IPS-NIHi11 (cell line): ENCODE measurements around the gene FOXN4.

ENCODE experiments used
- DNase-seq: peaks from one replicate; pipeline ENCODE4 v3.0.0; 2012; ENCODE audit warnings: mixed read lengths, low spot score

The FOXN4 gene

GRCh38 chr12:109304485-109304884 lies 4.6 kb downstream of the FOXN4 start:
- no peak for DNase-seq

DNA sequence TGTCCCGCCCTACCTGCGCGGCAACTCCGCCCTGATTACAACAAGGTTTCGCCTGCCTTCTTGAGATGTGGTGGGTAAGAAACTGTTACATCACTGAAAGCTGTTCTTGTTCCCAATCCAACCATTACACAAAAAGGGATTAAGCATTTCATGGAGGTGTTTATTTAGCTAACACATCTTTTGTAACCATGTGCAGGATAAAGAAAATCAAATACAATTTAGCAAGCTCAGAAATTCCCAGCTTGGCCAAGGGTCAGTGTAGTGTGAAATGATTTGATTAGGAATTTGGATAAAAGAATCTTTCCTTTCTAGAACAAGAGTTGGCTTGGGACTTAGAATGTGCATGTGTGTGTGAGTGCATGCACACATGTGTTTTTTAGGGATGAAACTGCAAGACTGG lies 6.3 kb downstream of the FOXN4 start:
- no peak for DNase-seq

DNA sequence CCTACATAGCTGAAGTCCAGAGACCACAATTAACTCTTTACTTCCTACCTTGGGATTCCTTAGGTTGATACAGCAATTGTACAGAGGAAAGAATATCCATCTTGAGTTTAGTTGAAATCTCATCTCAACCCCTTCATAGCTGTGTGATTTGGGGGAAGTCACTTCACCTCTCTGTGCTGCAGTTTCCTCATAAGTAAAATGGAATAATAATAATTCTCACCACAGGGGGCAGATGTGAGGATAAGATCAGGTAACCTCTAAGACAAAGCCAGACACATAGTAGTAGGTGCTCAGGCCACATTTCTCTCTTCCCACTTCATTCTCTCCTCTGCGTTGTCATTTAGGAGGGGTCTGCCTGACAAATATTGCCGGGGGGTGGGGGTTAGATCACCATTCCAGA lies 6.7 kb downstream of the FOXN4 start:
- no peak for DNase-seq

GRCh38 chr12:109301643-109302168 lies 7.4 kb downstream of the FOXN4 start:
- DNase-seq, result no peak

GRCh38 chr12:109299849-109300248 lies 9.2 kb downstream of the FOXN4 start:
- no peak for DNase-seq

- no peak for DNase-seq
Measured at GRCh38 chr12:109296431-109296830, 12.7 kb downstream of the FOXN4 start.

- no peak for DNase-seq
Measured at GRCh38 chr12:109295764-109296425, 13.2 kb downstream of the FOXN4 start.

- no peak for DNase-seq
Measured at GRCh38 chr12:109294286-109294796, 14.7 kb downstream of the FOXN4 start.

- DNase-seq, result no peak
Measured at GRCh38 chr12:109293106-109293505, 16.0 kb downstream of the FOXN4 start.

GRCh38 chr12:109292342-109292711 lies 16.8 kb downstream of the FOXN4 start:
- DNase-seq, result no peak

DNA sequence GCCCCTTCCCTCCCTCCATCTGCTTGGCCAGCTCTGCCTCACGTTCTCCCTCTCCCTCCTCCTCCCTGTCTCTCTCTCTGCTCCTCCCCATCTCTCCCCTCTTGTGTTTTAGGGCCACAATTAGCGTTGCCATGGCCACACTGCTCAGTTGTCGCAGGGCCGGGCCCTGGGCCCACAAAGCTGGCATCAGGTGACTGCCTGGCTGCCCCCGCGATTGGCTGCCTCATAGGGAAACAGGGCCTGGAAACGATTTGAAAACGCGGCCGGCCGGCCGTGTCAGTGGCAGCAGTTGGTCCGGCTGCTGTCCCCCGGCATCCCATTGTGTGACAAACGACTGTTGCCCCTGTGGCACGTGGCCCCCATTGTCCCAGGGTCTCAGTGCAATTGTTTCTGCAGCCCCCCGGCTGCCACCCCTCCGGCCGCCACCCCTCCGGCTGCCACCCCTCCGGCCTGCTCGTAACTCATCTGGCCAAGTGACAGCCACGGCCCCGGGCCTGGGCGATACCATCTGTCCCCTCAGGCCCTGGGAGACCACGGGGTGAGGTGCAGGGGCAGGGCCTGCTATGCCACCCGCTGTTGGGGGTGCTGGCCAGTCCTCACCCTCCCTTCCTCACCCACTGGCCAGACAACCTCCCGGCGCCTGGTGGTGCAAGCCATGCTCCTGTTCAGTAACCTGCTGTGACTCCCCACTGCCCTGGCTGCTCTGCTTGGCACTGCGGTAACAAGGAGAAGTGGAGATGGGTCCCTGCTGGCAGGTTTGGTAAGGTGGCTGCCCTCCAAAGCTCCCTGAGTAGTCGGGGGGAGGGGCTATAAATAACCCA lies 17.4 kb downstream of the FOXN4 start:
- DNase-seq, result peak; percentile 91

DNA sequence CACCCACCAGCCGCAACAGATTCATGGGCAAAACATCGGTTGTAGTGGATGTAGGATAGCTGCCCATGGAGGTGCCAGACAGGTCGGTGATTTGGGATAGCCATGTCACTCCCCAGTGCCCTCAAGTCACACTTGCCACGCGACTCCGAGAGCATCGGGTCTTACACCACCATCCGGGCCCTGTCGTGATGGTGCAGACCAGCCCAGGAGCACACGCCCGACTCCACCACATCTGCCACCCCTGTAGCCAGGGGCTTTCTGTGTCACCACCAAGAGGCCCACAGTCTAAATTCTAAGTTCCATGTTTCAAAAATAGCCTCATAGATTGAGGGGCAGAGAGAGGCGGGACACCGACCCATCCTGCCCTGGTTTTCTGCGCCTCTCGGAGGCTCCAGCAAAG lies 18.0 kb downstream of the FOXN4 start:
- DNase-seq, result no peak

DNA sequence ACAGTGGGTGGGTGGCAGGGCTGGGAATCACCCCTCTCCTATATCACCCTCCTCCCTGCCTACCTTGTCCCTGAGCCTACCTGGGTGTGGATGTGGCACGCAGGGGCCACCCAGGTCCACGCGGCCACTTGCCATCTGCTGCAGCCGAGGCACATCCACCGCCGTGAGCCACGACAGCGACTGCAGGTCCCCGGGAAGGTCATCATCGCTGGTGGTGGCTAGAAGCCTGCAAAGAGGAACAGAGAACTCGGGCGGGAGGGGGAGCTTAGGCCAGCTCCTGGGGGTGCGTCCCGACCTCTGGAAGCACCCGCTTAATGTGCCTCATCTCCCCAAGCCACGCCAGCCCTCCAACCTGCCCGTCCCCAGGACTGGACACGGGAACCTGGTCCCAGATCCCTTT lies 19.0 kb downstream of the FOXN4 start:
- DNase-seq, result no peak

GRCh38 chr12:109289551-109289950 lies 19.5 kb downstream of the FOXN4 start:
- no peak for DNase-seq

DNA sequence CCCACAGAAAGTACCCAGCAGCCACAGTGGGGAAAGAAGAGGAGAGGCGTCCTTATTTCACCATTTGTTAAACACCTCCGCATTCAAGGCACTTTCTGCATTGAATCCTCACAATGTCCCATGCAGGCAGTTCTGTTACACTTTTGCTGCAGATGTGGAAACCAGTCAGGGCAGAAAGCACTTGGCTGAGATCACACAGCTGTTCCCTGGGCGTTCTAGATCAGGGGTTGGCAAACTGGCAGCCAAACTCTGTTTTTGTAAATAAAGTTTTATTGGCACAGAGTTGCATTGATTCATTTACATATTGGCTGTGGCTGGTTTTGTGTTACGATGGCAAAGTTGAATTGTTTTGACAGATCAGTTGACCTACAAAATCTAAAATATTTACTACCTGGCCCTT lies 20.1 kb downstream of the FOXN4 start:
- DNase-seq, result no peak

DNA sequence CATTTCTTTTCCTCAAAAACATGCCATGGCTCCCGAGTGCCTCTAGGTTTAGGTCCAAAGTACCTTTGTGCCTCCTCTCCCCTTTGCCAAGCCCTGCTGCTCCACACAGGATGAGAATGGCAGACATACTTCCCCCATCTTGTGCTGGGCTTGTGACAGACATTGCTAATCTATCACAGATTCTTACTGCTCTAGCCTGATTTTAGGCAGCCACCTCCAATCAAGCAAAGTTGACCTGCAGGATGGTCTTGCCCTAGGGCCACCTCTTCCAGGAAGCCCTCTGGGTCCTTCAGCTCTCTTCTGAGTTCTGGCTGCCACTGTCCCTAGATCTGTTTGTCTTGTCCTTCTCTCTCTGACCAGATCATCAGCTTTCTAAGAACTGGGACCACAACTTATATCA lies 20.5 kb downstream of the FOXN4 start:
- peak; percentile 60 for DNase-seq

- DNase-seq, result no peak
Measured at GRCh38 chr12:109287811-109288469, 21.1 kb downstream of the FOXN4 start.

- no peak for DNase-seq
Measured at GRCh38 chr12:109287181-109287580, 21.9 kb downstream of the FOXN4 start.

GRCh38 chr12:109286652-109287051 lies 22.4 kb downstream of the FOXN4 start:
- no peak for DNase-seq

GRCh38 chr12:109286252-109286651 lies 22.8 kb downstream of the FOXN4 start:
- no peak for DNase-seq

GRCh38 chr12:109284392-109284791 lies 24.7 kb downstream of the FOXN4 start:
- no peak for DNase-seq

DNA sequence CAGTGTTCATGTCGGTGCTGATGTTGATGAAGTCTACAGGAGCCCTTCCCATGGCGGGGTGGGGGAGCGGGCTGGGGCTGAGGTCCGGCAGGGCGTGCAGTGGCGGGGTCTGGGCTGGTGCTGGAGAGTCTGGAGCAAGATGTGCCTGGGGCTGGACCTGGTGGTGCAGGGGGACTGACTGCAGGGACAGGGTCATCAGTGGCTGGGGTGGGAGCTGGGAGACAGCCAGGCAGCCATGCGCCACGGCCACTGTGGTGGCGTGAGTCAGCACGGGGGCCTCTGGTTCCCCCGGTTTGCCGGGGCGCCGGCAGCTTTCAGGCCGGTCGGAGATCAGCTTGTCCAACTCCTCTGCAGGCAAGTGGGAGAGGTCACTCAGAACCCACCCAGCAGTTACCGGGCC lies 27.6 kb downstream of the FOXN4 start:
- DNase-seq, result no peak

DNA sequence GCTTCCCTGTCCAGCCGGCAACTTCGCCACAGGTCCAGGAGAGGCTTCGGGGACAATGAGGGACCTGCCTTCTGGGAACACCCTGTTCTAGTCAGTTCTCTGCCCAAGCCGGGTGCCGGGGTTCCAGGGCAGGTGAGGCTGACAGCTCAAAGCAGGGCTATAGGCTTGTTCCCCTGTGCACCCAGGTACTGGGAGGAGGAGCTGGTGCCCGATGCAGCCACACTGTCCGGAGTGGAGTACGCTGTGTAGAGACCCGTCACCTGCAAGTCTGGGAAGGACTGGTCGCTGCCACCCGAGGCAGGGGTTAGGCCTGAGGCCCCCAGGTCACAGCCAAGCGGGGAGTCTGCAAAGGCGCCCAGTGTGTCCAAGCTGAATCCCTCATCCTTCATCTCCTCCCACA lies 29.6 kb downstream of the FOXN4 start:
- no peak for DNase-seq
